Gastrocnemius medialis (tissue), 4 donors: Measurements from ENCODE around the gene PRDX3.

Source experiments
- POLR2A ChIP-seq, 2 donors: fragments of 450-650 bp; IDR thresholded peaks; one replicate each; pipeline ENCODE4 v1.6.1; 2017; ENCODE audit warnings: antibody characterized with exemption in 2 of 2, mild to moderate bottlenecking in 2 of 2, moderate library complexity in 2 of 2
- TF ChIP-seq, protein P1 (sequence below), 5 experiments: fragments of 450-650 bp in 3 of 5; fragments of 200-600 bp in 2 of 5; sonication (generic) in 2 of 5; IDR thresholded peaks in 4 of 5; conservative IDR thresholded peaks in 1 of 5; 1 replicate in 4 of 5; 2 replicates in 1 of 5; pipeline ENCODE4 v1.5.1; 2016 to 2019; ENCODE audit warnings: antibody characterized with exemption in 5 of 5, mild to moderate bottlenecking in 3 of 5, moderate library complexity in 3 of 5

DNA sequence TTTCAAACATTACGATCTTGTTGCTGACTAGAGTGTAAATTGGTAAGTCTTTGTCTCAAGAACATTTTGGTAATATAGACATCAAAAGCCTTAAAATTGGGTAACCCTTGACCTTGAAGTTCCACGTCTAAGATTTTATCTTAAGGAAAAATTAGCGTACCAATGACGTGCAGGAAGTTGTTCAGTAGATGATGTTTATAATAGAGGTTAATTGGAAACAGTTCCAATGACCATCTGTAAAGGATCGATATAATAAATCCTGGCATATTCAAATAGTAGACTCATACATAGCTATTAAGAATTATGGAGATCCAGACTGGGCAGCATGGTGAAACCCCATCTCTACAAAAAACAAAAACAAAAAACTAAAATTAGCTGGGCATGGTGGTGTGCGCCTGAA is 49.2 kb upstream of the PRDX3 start:
- TF ChIP-seq, protein P1, sequence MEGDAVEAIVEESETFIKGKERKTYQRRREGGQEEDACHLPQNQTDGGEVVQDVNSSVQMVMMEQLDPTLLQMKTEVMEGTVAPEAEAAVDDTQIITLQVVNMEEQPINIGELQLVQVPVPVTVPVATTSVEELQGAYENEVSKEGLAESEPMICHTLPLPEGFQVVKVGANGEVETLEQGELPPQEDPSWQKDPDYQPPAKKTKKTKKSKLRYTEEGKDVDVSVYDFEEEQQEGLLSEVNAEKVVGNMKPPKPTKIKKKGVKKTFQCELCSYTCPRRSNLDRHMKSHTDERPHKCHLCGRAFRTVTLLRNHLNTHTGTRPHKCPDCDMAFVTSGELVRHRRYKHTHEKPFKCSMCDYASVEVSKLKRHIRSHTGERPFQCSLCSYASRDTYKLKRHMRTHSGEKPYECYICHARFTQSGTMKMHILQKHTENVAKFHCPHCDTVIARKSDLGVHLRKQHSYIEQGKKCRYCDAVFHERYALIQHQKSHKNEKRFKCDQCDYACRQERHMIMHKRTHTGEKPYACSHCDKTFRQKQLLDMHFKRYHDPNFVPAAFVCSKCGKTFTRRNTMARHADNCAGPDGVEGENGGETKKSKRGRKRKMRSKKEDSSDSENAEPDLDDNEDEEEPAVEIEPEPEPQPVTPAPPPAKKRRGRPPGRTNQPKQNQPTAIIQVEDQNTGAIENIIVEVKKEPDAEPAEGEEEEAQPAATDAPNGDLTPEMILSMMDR (IDR thresholded peaks at IDR 0.05 in 4 of 5, conservative IDR thresholded peaks at IDR 0.05 in 1 of 5): no peak
- no peak for TF ChIP-seq POLR2A (IDR thresholded peaks at IDR 0.05)
